ENCODE measurements around the gene C9orf152. TPM values are rescaled to one million over a fixed set of nuclear protein-coding genes. Genes with fewer than 3 reads are reported as not detected.

C9orf152 gene
- total RNA-seq, 2 experiments from 2014 or later = not detected

DNA sequence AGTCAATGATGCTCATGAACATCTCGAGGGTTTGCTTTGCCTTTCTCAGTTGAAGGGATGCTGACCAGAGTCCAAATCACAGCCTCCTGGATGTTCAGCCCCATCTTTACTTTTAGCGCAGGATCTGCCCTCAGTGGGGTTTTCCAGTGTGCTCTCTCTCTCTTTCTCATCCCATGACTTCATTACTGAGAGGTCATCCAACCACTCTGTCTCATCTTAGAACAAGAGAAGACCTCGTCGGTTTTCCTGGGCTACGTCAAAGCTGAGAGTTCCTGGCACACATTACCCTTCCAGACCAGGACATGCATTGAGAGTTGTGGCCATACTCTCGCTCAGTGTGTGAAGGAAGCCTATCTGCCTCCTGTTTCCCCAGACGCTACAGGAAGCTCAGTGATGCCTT lies 47.3 kb downstream of the C9orf152 start:
- H3K4me3 Mint-ChIP-seq = no peak overlapping the region
- no peak for DNase-seq
- H3K27ac Mint-ChIP-seq = peak overlapping the region; percentile 73
- no peaks in the 10 kb centered on the region for H3K27me3 Mint-ChIP-seq
- ChIA-PET CTCF (interaction anchor here (0.9 kb wide), 1 partner anchor 23 kb away, joined by 3 read pairs; no protein-coding TSS in a partner anchor), POLR2A (no interaction called here)
- peaks cover 80% of the 10 kb centered on the region for H3K4me1 Mint-ChIP-seq
- peaks cover 9% of the 10 kb centered on the region for H3K9me3 Mint-ChIP-seq
- H3K36me3 Mint-ChIP-seq (ENCODE audit: low read depth) = peaks cover 82% of the 10 kb centered on the region

- H3K4me1 Mint-ChIP-seq = peaks cover 82% of the 10 kb centered on the region
- DNase-seq = no peak
- ChIA-PET POLR2A (no interaction called here), CTCF (interaction anchor here (0.6 kb wide), 1 partner anchor 257 kb away, joined by 6 read pairs; no protein-coding TSS in a partner anchor)
- peaks cover 9% of the 10 kb centered on the region for H3K9me3 Mint-ChIP-seq
- H3K36me3 Mint-ChIP-seq (ENCODE audit: low read depth) = peaks cover 81% of the 10 kb centered on the region
- H3K27ac Mint-ChIP-seq = peak overlapping the region; percentile 46
- no peaks in the 10 kb centered on the region for H3K27me3 Mint-ChIP-seq
- H3K4me3 Mint-ChIP-seq = no peak overlapping the region
Observed at GRCh38 chr9:110160123-110160522, 47.8 kb downstream of the C9orf152 start.

- ChIA-PET POLR2A (interaction anchor here (1.7 kb wide), 1 partner anchor 10 kb away, joined by 5 read pairs; no protein-coding TSS in a partner anchor), CTCF (interaction anchor here (0.8 to 2.2 kb wide), 7 partner anchors 8 to 270 kb away, joined by 3 to 7 read pairs (median 5); no protein-coding TSS in a partner anchor)
- H3K4me3 Mint-ChIP-seq = peak overlapping the region; percentile 38
- H3K9me3 Mint-ChIP-seq = peaks cover 9% of the 10 kb centered on the region
- H3K27ac Mint-ChIP-seq = peak overlapping the region; percentile 93
- no peak for DNase-seq
- no peaks in the 10 kb centered on the region for H3K27me3 Mint-ChIP-seq
- H3K36me3 Mint-ChIP-seq (ENCODE audit: low read depth) = peaks cover 88% of the 10 kb centered on the region
- peaks cover 95% of the 10 kb centered on the region for H3K4me1 Mint-ChIP-seq
Observed at GRCh38 chr9:110157823-110158664, 49.9 kb downstream of the C9orf152 start.

GRCh38 chr9:110156902-110157301 lies 51.1 kb downstream of the C9orf152 start:
- Mint-ChIP-seq H3K27ac (peak overlapping the region; percentile 93), H3K4me3 (peak overlapping the region; percentile 48), H3K36me3 (ENCODE audit: low read depth) (peaks cover 91% of the 10 kb centered on the region), H3K9me3 (peaks cover 7% of the 10 kb centered on the region), H3K27me3 (no peaks in the 10 kb centered on the region), H3K4me1 (peaks cover 99% of the 10 kb centered on the region)
- DNase-seq = peak; percentile 75
- CTCF ChIA-PET = interaction anchor here (0.8 to 2.2 kb wide), 6 partner anchors 8 to 271 kb away, joined by 3 to 7 read pairs (median 4); no protein-coding TSS in a partner anchor
- POLR2A ChIA-PET = interaction anchor here (0.6 to 1.4 kb wide), 2 partner anchors 100 to 105 kb away, joined by 3 to 7 read pairs; partner anchors contain the start of gene TXN

DNA sequence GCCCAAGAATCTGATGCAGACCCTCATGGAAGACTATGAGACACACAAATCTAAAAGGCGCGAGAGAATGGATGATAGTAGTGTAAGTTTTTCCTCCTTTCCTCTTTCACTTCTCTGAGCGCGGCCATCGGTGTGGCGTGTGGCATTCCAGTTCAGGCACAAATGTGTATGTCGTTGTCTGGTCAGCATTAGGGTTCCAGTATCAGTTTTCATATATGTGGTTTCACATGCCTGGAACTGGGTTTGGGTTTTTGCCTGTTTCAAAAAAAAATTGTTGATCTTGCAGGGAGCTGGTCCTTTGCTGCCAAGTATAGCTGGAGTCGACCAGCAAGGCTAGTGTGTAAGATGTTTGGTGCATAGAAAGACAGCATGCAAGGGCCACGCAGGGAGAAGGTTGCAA lies 51.5 kb downstream of the C9orf152 start:
- DNase-seq = no peak
- ChIA-PET POLR2A (interaction anchor here (0.6 to 1.4 kb wide), 2 partner anchors 100 to 105 kb away, joined by 3 to 7 read pairs; partner anchors contain the start of gene TXN), CTCF (interaction anchor here (0.8 to 2.2 kb wide), 4 partner anchors 24 to 271 kb away, joined by 3 to 7 read pairs (median 6); no protein-coding TSS in a partner anchor)
- Mint-ChIP-seq H3K9me3 (peaks cover 6% of the 10 kb centered on the region), H3K36me3 (ENCODE audit: low read depth) (peaks cover 92% of the 10 kb centered on the region), H3K27me3 (no peaks in the 10 kb centered on the region), H3K27ac (peak overlapping the region; percentile 93), H3K4me3 (peak overlapping the region; percentile 48), H3K4me1 (peaks cover 99% of the 10 kb centered on the region)

GRCh38 chr9:110155751-110156150 lies 52.2 kb downstream of the C9orf152 start:
- ChIA-PET CTCF (no interaction called here), POLR2A (no interaction called here)
- DNase-seq = no peak
- Mint-ChIP-seq H3K36me3 (ENCODE audit: low read depth) (peaks cover 92% of the 10 kb centered on the region), H3K27ac (peak overlapping the region; percentile 93), H3K27me3 (no peaks in the 10 kb centered on the region), H3K4me3 (no peak overlapping the region), H3K9me3 (peaks cover 2% of the 10 kb centered on the region), H3K4me1 (peaks cover 99% of the 10 kb centered on the region)

DNA sequence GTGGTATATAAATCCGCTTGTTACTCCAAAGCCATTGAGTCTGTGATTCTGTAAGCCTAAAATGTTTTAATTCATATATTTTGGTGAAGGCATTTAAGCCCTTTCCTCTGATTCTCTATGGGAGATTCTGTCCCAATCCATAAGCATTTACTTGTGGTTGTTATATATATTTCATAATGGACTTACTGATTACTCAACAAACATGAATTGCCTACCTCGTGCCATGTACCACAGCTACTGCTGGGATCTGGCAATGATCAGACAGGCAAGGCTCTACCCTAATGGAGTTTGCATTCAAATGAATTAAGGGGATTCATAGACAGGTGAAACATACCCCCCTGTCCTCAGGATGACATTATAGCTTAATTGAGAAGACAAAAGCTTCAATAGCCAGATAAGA lies 54.5 kb downstream of the C9orf152 start:
- POLR2A ChIA-PET = no interaction called here
- Mint-ChIP-seq H3K27me3 (no peaks in the 10 kb centered on the region), H3K9me3 (peaks cover 5% of the 10 kb centered on the region), H3K4me3 (no peak overlapping the region), H3K4me1 (peaks cover 91% of the 10 kb centered on the region), H3K27ac (no peak overlapping the region), H3K36me3 (ENCODE audit: low read depth) (peaks cover 87% of the 10 kb centered on the region)
- CTCF ChIA-PET = interaction anchor here (0.9 to 1.7 kb wide), 2 partner anchors 11 to 243 kb away, joined by 5 read pairs; no protein-coding TSS in a partner anchor
- no peak for DNase-seq

- peaks cover 86% of the 10 kb centered on the region for H3K36me3 Mint-ChIP-seq (ENCODE audit: low read depth)
- H3K27me3 Mint-ChIP-seq = no peaks in the 10 kb centered on the region
- H3K4me3 Mint-ChIP-seq = no peak overlapping the region
- ChIA-PET CTCF (interaction anchor here (0.9 to 2.4 kb wide), 6 partner anchors 9 to 250 kb away, joined by 3 to 9 read pairs (median 5); no protein-coding TSS in a partner anchor), POLR2A (interaction anchor here (0.7 kb wide), 1 partner anchor 25 kb away, joined by 3 read pairs; no protein-coding TSS in a partner anchor)
- H3K27ac Mint-ChIP-seq = peak overlapping the region; percentile 77
- peak; percentile 57 for DNase-seq
- peaks cover 5% of the 10 kb centered on the region for H3K9me3 Mint-ChIP-seq
- H3K4me1 Mint-ChIP-seq = peaks cover 91% of the 10 kb centered on the region
Observed at GRCh38 chr9:110152704-110153374, 55.1 kb downstream of the C9orf152 start.

Other genes starting within 250 kb of the C9orf152 start
- 100 to 1,000 TPM; 206 to 209 TPM for gene TXN, start 48.3 kb upstream of the C9orf152 start, total RNA-seq
- not detected for gene TXNDC8, start 129.7 kb upstream of the C9orf152 start, total RNA-seq

All from activated CD4-positive, alpha-beta T cell treated with anti-CD3 and anti-CD28 coated beads, Interleukin-2, amount 10 ng/mL, durations not matched to agents 7 days and 5 days (primary cell).